ENCODE data around the gene UBL7.

GRCh38 chr15:74451861-74452835, 8.8 kb downstream of the UBL7 start:
- TF ChIP-seq CTCF (IDR thresholded peaks at IDR 0.05 in 2 of 3, conservative IDR thresholded peaks at IDR 0.05 in 1 of 3; ENCODE audit: borderline replicate concordance in 1 of 3, insufficient read depth in 1 of 3, low read depth in 2 of 3, low read length in 2 of 3), result no peak
- TF ChIP-seq ZNF274 (IDR thresholded peaks at IDR 0.05; ENCODE audit: low read depth, low read length), result no peak
- TF ChIP-seq CBX3 (IDR thresholded peaks at IDR 0.05; ENCODE audit: low read depth), result no peak
- no peak for TF ChIP-seq MAX (IDR thresholded peaks at IDR 0.05)
- TF ChIP-seq ELF1 (IDR thresholded peaks at IDR 0.05; ENCODE audit: borderline replicate concordance, low read depth), result no peak
- TF ChIP-seq EZH2 (IDR thresholded peaks at IDR 0.05), result no peak
- no peak for TF ChIP-seq SIN3A (IDR thresholded peaks at IDR 0.05; ENCODE audit: low read depth)
- TF ChIP-seq POLR2AphosphoS5 (IDR thresholded peaks at IDR 0.05; ENCODE audit: low read depth, low read length), result no peak
- TF ChIP-seq SP1 (IDR thresholded peaks at IDR 0.05; ENCODE audit: low read depth), result no peak
